Measurements from ENCODE around the gene COX7A2.

GRCh38 chr6:75203721-75204120, 39.9 kb downstream of the COX7A2 start:
- no peak for TF ChIP-seq EZH2 (IDR thresholded peaks at IDR 0.05)
- TF ChIP-seq CTCF (IDR thresholded peaks at IDR 0.05), result no peak

Measured in neural progenitor cell (in vitro differentiated cells).